Retina (tissue), 1 donor: ENCODE data around the gene LRP1B.

Experiments used
- DNase-seq: peaks from one replicate; pipeline ENCODE4 v3.0.0-alpha.2; 2016

Gene LRP1B

DNA sequence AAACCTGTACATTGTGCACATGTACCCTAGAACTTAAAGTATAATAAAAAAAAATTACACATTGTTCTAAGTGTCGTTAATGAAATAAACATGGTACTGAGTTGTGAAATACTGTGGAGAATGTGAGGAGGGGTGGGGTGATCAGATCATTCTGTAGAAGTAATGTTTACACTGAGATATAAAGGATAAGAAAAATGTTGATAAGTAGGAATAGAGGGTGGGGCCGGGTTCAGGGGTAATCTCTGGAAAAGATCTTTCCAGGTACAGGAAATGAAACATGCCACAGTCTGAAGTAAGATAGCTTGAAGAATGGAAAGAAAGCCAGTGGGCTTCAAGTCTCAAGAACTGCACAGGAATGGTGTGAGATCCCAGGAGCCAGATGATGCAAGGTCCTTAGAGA, 1482.4 kb downstream of the LRP1B start:
- DNase-seq: no peak

DNA sequence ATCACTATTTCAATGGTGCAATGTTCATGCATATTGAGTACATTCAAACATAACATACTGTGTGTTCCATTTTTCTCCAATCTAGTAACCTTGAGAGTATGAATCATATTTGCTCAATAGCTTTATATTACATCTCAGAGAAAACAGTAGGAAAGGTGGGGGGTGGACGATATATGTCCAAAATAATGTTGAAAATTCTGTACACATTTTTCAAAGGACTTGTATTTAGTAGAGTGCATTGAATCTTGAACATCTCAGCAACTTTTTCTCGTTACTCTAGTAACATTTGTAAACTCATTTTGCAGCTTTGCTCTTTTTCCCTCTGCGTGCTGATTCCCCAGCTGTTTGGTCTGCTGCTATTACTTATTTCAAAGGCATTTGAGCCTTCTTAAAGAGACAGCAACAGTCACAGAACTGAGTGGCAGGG, 1487.0 kb downstream of the LRP1B start:
- no peak for DNase-seq

GRCh38 chr2:140641163-140641562, 1489.7 kb downstream of the LRP1B start:
- no peak for DNase-seq

- DNase-seq: no peak
Observed at GRCh38 chr2:140639628-140640027, 1491.2 kb downstream of the LRP1B start.

GRCh38 chr2:140630557-140630956, 1500.3 kb downstream of the LRP1B start:
- no peak for DNase-seq

GRCh38 chr2:140627885-140628284, 1502.9 kb downstream of the LRP1B start:
- no peak for DNase-seq

DNA sequence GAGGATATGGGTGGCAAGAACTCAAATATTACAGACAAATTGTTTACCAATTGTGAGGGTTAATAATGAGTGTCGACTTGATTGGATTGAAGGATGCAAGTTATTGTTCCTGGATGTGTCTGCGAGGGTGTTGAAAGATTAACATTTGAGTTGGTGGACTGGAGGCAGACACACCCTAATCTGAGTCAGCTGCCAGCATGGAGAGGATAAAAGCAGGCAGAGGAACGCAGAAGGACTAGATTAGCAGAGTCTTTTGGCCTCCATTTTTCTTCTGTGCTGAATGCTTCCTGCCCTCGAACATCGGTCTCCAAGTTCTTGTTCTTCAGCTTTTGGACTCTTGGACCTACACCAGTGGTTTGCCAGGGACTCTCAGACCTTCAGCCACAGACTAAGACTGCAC, 1503.7 kb downstream of the LRP1B start:
- DNase-seq: no peak

DNA sequence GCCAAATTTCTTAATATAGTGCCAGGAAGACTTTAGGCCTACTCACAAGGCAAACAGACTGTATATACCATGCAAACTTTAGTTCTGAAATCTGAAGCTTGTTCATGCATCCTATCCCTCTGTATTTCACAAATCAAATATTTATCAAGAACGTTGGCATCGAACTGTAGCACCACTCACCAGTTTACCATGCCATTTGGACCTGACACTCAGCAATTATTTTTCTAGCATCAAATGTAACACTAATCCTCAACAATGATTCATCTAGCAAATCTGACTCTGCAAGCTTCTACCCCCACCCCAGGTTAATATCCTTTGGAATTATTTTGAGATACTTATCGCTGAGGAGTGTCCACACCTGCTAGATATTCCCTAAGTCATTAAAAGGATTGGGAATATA, 1506.6 kb downstream of the LRP1B start:
- DNase-seq: no peak

- no peak for DNase-seq
Observed at GRCh38 chr2:140621583-140622362, 1509.0 kb downstream of the LRP1B start.

DNA sequence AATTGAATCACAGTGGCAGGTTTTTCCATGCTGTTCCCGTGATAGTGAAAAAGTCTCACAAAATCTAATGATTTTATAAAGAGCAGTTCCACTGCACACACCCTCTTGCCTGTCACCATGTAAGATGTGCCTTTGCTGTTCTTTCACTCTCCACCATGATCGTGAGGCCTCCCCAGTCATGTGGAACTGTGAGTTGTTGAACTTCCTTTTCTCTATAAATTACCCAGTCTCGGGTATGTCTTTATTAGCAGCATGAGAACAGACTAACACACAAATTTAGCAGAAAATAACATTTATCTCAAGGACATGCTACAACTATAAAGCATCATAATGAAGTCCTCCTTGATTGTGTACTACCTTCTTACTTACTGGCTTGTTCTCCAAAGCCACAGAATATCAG, 1526.0 kb downstream of the LRP1B start:
- no peak for DNase-seq

DNA sequence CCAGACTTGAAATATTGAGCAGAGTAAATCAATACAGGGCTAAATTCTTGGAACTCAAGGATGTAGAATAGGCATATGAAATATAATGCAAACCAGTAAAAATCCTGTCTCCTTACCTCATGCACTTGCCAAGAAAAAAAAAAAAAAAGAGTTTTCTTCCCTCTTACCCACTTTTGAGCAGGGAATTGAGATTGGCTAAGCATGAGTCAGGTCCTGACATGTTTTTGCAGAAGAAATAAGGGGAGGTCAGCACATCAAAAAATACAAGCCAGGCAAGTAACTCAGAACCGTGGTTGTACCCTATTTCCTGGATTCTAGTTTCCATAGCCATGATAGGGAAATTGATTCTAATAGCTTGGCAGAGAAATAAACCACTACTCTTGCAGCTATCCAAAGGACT, 1526.7 kb downstream of the LRP1B start:
- DNase-seq: no peak

- no peak for DNase-seq
Observed at GRCh38 chr2:140603416-140603815, 1527.4 kb downstream of the LRP1B start.

DNA sequence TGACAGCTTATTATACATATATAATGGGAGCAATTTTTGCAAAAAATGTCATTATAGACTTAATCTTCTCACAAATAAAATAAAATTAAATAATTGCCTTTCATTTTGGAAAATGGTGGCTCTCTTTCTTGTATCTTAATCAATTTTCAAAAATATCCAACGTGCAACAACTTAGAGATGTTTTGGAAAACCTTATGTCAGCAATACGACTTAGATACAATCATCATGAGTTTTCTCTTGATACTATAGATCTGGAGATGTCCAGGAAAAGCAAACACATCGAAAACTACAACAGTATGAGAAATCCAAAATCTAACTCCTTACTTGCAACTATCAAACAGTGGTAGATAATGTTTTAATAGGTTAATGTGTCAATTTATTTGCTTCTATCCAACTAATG, 1529.0 kb downstream of the LRP1B start:
- no peak for DNase-seq

DNA sequence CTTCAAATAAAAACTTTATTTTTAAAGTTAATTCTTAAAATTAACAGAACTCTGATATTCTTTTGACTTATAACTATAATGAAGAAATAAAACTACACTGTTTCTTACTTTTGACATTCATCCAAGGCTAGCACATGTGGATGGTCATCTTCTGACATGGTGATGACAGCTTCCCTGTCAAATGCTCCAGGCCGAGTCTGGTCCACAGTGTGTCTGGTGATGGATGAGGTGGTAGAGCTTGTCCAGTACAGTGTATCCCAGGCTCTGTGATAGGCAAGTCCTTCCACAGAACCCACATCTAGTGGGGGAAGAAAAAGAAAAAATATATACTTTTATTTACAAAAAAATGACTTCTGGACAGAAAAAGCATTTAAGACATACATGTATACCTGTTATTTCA, 1529.5 kb downstream of the LRP1B start:
- DNase-seq: no peak

GRCh38 chr2:140600116-140600515, 1530.7 kb downstream of the LRP1B start:
- DNase-seq: no peak

DNA sequence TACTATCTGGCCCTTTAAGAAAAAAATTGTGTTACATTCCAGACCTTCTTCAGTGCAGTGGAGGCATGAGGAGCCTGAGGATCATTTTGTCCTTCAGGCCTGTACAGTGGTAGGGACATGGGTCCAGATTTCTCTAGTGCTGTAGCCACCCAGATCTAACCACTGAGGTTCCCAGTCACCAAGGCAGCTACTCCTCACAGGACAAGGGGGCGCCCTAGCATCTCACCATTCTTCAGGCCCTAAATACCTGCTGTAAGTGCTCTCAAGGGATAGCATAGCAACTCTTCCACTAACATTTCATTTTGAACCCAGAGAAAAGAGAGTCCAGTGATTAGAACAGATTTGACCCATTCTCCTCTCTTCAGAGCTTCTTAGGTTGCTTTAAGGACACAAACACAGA, 1533.0 kb downstream of the LRP1B start:
- DNase-seq: no peak

DNA sequence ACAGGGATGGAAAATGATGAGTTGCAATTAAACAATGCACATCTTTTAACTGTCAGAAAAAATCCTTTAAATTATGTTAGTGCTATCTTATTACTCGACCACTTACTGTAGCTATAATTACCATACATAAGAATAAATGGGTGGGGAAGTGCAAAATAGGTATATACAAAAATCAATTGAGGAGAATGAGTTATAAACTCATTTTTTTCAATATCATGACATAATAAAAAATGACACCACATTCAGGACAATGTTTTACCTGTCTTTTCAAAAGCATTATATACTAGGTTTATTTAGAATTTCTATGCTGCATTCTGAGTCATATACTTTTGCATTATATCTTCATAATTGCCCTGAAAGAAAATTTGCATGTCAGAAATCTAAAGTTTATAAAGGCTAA, 1533.6 kb downstream of the LRP1B start:
- DNase-seq: no peak

- DNase-seq: no peak
Observed at GRCh38 chr2:140596447-140596846, 1534.4 kb downstream of the LRP1B start.

GRCh38 chr2:140595107-140595506, 1535.7 kb downstream of the LRP1B start:
- DNase-seq: no peak

DNA sequence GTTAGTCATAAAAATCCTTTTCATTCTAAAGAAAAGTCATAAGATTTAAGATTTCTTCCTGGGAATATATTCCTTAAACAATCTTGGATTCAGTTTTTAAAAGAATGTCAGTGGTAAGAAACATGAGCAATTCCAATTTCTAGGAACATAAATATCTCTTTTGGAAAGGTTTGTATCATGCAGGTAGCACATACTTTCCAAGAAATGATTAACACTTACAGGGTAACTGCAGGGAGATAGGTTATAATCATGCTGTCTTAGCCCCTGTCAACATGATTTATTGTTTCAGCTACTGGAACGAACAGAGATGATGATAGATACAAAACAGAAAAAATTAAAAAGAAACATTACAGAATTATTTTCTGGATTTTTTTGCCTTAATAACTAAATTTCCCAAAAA, 1537.7 kb downstream of the LRP1B start:
- DNase-seq: no peak

DNA sequence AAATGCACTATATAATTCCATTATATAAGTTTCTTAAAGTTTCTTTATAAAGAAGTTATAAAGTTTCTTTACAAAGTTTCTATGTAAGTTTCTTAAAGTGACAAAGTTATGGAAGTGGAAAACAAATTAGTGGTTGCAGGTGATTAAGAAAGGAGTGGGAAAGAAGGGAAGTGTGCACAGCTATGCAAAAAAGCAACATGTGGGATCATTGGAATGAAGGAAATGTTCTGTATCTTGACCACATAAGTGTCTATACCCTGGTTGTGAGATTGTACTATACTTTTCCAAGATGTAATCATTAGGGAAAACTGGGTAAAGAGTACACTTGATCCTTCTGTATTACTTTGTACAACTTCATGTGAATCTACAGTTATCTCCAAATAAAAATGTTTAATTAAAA, 1541.1 kb downstream of the LRP1B start:
- DNase-seq: no peak

GRCh38 chr2:140589273-140589672, 1541.5 kb downstream of the LRP1B start:
- DNase-seq: no peak

- no peak for DNase-seq
Observed at GRCh38 chr2:140586379-140586778, 1544.4 kb downstream of the LRP1B start.

GRCh38 chr2:140585016-140585415, 1545.8 kb downstream of the LRP1B start:
- no peak for DNase-seq

- no peak for DNase-seq
Observed at GRCh38 chr2:140584471-140584870, 1546.3 kb downstream of the LRP1B start.
